NCI-H524 (cell line): ENCODE measurements around the gene GRIPAP1.
"Not testable (repeated sequence)": the region's sequence is repeated elsewhere in the genome, so short reads cannot be mapped to it uniquely, and the experiment has no call there.

Source experiments
- DNase-seq, 2 experiments: peaks; one replicate each; lab custom pipeline; 2025; lab: John Stamatoyannopoulos, UW

The GRIPAP1 gene

DNA sequence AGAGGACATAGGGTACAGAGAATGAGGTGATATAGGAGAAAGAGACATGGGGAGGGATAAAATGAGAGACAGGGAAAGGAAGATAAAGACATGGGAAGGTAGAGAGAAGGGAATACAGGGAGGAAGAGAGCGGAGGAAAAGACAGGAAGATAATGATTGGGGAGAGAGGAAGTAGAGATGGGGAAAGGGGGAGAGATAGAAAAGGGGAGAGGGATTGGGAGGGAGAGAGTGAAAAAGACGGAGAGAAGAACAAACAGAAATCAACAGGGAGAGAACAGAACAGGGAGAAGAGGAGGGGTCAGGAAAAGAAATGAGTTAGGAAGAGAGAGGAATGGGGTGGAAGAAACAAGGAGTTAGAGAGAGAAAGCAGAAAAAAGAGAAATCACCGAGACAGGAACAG is 4.6 kb downstream of the GRIPAP1 start:
- no peak for DNase-seq

DNA sequence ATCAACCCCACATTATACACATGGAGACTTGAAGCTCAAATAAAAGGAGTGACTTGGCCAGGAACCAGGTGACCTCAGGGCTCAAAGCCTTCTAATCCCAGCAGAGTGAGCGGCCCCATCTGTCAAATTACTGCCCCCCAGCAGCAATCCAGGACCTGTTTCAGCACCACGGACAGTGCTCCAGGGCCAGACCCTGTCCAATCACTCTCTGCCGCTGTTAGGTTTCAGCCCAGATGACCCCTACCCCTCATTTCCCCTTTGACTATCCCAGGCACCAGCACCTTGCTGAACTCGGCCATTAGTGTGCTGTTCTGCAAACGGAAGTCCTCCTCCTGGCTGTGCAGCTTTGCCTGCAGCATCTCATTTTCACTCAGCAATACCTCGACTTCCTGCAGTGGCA is 5.1 kb downstream of the GRIPAP1 start:
- peak in 1 of 2 experiments; percentile 30 for DNase-seq

DNA sequence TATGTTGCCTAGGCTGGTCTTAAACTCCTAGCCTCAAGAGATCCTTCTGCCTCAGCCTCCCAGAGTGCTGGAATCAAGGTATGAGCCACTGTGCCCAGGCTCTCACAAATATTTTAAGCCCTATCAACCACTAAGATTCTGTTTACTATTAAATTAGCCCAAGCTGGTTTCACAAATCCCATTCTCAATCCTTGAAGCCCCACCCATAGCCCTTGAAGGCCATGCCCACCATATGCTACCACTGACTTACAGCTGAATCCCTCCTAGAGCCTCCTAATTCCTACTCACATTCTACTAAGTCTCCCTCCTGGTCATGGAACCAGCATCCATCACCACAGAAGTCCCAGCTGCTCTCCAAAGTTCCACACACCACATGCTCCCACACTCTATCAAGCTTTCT is 9.7 kb downstream of the GRIPAP1 start:
- DNase-seq: peak; percentile 81 to 92

DNA sequence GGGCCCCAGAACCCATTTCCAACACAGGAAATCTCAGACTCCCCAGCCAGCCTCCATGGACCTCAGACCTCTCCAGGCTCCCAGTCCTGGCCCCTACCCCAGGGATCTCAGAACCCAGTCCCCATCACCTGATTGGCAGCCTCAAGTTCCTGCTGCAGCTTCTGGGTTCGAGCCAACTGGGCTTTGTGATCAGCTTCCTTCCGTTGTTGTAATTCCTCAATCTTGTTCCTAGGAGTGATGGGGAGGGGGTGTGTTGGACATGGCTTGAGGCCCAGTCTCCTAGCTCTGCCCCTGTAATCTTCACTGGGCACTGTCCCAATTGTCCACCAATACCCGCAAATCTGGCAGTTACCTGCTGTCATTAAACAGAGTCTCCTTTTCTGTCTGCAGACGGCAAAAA is 12.6 kb downstream of the GRIPAP1 start:
- DNase-seq: no peak

DNA sequence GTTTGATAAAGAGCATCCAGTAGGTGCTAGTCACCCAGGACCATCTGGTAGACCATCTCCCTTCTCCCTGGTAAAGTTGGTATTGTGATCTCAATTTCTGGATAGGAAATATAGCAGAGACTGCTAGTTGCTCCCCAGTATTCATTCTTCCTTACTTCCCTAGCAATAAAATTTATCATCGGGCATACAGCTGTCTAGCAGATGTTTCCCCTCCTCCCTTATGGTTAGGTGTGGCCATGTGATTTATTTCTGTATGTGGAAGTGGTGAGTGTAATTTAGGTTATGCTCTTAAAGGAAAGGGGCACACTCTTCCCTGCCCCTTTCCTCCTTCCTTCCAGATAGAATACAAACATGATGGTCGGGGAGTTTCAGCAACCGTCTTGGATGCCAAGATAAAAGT is 18.2 kb downstream of the GRIPAP1 start:
- DNase-seq: no peak

DNA sequence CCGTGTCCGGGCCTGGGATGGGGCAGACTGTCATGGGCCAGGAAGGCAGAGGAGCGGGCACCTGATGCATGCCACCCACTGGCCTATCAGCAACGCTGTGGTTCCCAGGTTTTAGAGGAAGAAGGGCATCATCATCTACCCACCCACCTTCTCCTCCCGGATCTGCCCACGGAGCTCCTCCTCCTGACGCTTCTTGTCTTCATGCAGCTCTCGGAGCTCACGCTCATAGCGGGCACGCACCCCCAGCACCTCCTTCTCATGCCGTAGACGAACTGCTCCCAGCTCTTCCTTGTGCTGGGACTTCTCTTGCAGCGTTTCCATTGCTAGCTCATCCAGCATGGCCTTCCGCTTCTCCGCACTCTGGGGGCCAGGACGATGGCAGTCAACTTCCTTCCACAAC is 19.0 kb downstream of the GRIPAP1 start:
- no peak for DNase-seq

DNA sequence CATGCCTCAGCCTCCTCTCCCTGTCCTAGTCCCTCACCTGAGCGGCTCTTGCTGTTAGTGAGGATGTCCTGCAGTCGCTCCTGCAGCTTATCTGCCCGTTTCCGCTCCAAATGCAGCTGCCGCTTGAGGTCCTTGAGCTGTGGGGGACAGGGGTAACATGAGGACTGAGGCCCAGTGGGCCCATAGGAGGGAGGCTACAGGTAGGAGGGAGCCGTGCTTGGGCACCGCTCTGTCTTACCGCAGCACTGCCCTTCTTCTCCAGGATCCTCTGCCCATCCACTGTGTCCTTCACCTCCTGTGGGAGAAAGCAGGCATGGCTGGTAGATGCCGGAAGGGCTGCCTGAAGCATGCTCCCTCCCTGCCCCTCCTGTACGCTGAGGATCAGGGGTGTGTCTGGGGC is 20.9 kb downstream of the GRIPAP1 start:
- no peak for DNase-seq

DNA sequence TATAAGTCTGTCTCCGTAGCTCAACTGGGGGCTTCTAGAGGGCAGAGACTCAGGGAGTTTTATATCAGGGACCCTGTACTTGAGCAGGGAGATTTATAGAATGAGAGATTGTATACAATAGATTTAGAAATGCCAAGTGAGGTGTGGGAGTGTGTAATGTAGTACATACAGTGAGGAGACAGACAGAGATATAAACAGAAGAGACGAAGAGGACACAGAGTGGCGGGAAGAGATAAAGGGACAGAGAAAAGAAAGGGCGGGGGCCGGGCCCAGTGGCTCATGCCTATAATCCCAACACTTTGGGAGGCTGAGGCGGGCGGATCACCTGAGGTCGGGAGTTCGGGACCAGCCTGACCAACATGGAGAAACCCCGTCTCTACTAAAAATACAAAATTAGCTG is 21.7 kb downstream of the GRIPAP1 start:
- DNase-seq: not testable (repeated sequence)

DNA sequence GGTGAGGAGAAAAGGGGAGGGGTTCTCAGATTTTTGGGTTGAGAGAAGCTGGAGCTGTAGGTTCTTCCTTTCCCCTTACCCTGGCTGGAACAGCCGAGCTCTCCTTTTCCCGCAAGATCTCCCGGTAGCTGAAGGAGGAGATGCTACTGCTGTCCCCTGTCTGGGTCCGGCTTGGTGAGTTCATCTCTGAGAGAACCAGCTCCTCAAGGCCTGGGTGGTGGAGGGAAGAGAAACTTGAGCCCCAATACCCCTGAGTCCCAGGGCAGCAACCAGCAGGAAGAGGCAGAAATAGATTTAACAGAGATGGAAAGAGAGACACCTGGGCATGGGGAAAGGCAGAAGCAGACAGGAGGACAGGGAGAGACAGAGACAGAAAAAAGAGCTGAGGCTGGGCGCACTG is 23.8 kb downstream of the GRIPAP1 start:
- no peak for DNase-seq

DNA sequence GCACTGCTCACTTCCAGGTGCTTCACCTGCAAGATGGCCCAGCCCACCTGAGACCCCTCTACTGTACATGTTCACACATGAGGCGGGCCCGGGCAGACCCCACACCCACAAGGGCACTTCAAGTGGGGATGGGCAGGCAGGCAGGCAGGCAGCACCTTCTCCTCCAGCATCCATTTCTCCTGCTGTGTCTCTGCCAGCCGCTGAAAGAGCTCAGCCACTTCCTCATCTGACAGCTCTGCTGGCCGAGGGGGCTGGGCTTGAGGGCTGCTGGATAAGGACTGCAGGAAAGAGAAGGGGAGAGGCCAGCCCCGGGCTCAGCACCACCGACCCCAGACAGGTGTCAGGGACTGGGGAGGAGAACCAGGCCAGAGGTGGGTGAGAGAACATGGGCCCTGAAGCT is 26.0 kb downstream of the GRIPAP1 start:
- DNase-seq: no peak

DNA sequence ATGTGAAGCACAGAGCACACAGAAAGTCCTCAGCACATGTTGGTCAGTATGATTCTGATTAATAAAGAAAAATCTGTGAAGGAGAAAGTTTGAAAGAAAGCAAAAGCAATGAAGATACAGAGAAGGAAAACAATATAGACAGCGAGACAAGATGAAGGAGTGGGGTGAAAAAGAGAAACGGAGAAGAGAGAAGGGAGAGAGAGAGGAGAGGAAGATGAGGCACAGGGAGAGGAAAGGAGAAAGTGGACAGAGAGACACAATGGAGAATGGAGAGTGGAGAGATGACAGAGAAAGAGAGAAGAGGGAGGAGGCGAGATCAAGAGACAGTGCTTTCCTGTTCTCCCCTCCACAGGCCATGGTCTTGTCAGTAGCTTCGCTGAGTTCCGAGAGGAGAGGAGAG is 26.5 kb downstream of the GRIPAP1 start:
- no peak for DNase-seq

DNA sequence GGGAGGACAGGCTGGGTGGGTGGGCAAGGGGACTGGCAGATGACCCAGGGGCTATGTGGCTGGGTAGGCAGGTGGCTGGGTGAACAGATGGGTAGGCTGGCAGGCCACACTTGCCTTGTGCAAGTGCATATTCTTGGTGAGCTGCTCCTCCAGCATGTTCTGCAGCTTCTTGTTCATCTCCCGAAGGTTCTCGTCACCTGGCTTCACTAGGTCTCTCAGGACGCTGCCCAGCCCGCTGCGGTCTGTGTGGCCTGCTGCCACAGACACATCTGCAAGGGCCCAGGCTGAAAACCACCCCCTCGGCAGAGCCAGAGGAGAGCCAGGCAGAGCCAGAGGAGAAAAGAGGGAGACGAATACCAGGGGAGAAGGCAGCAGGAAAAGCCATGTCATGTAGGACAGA is 27.0 kb downstream of the GRIPAP1 start:
- no peak for DNase-seq

DNA sequence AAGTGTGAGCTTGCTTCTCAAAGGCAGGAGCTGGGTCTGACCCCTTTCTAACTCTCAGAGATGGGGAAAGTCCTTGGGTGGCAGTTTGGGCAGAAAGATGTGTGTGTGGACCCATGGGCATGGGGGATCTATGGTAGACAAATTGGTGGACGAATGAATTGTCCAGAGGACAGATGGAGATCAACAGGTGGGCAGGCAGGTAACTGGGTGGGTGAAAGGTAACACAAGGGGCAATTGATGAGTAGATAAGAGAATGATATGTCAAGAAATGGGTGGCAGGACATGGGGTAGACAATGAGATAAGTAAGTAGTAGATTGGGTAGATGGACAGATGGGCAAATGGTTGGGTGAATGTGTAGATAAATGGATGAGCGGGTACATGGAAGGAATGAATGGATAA is 27.5 kb downstream of the GRIPAP1 start:
- no peak for DNase-seq

DNA sequence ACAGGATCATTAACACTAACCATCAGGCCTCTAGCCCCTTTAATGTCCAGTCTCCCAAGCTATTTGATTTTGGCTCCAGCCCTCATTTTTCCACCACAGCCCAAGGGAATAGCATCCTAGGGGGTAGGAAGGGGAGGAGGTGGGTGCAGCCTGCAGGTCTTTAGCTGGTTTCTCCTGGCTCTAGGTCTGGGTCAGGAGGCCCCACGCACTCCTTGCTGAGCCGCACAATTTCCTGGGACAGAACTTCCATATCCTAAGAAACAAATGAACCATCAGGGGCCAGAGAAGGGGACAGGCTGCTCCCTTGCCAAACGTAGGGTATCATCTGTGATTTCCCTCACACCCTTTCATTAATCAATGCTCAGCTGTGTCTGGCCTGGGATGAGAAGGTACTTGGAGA is 28.0 kb downstream of the GRIPAP1 start:
- DNase-seq: no peak

DNA sequence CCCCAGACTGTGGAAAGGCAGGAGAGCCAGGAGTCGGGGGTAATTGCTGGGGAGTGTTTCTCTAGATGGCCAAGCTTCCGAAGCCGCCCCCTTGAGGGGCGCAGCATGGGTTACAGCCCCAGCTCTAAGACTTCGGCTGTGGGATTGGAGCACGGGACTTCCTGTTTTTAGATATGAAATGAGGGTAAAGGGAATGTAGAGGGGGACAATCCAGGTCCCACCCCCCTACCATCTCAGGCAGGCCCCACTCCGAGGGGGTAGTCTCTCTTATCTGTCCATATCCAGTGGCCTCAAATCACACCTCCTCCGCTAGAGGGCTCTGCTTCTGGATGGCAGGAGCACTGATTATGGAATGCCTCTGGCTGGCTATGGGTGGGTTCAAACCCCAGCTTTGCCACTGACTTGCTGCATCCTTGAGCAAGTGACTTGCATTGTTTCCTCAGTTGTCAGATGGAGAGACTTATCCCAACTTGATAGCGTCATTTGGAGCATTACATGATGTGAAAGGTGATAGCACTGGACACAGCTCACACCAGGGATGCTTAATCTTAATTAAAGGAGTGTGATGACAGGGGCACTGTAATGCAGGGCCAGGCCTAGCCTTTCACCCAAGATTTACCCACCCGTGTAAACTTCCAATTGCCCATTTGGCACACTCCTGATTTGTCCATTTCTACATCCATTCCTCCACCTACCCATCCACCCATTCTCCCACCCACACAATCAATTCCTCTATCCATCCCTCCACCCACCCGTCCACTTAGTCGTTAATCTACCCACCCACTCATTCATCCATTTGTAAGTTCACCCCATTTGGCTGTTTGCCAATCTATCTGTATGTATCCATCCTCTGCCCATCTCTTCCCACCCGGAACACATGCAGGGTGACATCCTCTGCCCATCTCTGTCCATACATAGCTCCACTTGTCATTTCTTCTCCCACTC is 29.6 kb downstream of the GRIPAP1 start:
- DNase-seq: peak in 1 of 2 experiments; percentile 57

DNA sequence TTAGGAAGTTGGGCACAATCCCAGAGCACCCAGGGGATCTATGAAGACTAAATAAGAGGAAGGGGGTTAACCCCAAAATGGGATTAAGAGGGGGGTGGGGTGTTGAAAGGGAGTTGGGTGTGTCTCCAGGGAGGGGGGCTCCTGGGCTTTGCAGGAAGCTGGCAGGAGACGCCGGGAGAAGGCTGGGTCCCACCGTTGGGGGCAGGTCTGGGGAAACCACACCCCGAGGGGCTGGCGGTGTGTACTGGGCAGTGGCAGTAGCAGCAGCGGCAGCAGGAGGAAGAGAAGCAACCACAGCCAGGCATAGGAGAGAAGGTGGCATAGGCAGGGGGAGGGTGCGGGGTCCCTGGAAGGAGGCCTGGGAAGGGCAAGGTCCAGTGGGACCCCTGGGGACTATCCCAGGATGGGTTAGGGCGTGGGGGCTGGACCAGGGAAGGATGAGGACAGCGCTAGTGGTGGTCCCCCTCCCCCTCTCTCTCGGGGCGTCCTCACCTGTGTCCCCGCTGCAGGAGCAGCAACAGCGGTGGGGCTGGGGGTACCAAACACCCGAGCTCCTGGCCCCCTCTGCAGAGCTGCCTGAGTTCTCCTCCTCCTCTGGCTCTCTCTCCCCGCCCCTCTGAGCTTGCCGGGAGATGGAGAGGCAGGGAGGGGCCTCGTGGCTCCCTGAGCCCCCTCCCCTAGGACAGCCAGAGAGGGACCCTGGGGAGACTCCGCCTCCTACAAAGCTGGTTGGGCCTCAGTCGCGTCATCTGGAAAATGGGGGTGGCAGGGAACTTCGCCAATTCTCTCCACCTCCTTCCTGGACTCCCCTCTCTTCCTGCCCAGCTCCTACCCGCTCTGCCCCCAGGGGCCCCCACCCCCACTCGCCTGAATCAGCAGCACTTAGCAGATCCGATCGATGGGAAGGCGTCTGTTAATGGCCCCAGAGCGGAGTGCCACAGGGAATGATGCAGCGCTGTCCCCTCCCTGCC is 30.5 kb downstream of the GRIPAP1 start, which contains the start of gene KCND1:
TSS of gene KCND1 (minus strand) at position 596 of the 971 bp plus-strand sequence. CDS start 1,573 bp downstream, outside the sequence.
- DNase-seq: no peak

DNA sequence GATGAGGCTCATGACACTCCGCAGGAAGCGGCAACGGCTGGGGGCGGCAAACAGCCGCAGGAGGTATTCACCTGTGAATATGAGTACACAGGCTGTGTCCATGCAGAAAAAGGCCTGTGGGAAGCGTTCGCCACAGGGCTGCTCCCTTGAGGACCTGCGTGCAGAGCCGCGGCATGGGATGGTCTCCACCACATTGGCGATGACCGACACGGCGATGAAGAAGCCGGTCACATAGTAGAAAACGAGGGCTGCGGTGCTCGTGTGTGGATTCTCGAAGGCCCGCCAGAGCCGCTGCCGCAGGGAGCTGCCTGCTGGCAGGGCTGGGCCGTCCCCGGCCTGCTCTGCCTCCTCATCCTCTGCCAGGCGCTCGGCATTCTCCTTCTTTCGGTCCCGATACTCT is 32.6 kb downstream of the GRIPAP1 start:
- DNase-seq: no peak

DNA sequence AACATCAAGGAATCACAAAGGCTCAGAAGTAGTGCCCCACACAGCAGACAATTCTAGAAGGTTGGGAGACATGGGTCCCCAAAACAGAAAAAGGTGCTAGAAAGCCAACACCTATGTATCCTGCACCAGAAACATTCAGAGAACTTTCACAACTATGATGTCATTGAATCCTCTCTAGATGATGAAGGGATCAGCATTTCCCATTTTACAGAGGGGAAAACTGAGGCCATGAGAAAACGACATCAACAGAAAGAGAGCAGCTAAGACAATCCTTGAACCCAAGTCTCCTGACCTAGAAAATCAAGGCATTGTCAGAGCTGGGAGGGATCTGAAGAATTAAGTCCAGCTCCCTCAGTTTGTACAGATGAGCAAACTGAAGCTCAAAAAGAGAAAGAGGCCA is 33.7 kb downstream of the GRIPAP1 start:
- DNase-seq: no peak

DNA sequence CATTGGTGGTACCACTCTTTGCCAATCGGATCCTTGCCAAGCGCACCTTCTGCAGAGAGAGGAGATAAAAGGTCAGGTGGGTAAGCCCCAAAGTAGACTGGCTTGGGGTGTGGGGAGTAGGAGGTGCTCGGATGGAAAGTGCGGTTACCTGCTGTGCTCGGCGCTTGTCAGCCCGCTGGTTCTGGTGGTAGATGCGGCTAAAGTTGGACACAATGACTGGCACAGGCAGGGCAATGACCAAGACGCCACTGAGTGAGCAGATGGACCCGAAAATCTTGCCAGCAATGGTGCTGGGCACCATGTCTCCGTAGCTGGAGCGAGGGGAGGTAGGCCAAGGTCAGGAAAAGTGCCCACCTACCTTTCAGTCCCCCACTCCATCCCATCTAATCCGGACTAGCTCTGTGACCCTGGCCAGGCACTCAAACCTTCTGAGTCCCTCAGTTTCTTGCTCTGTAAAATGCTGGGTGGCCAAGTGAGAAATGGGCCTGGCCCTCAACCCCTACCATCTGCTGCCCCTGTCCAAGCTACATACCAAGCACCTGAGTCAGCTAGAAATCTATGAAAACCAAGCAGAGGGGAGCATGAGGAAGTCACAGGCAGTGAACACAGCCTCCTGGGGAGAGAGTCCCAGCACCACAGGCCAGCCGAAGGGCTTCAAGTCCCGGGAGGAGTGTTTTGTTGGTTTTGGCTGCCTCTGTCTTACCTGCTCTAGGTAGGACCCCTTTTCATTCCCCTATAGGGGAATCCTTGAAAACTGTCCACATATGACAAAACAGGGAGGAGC is 35.1 kb downstream of the GRIPAP1 start:
- DNase-seq: no peak

DNA sequence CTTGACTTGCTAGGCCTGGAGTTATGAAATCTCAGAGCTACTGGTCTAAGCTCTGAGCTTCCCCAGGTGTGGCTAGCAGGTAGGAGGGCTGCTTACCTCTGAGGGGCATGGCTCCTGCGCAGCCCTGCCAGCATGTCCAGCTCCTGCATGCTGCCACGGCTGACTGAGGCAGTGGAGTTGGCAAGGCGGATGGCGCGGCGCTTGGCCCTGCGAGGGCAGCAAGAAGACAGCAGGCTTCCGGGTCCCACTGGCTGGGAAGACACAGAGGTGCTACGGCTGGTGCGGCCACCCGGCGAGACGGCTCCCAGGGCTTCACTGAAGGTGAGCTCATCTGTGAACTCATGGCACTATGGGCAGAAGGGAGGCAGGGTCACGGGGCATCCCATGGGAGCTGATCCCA is 36.1 kb downstream of the GRIPAP1 start:
- no peak for DNase-seq

DNA sequence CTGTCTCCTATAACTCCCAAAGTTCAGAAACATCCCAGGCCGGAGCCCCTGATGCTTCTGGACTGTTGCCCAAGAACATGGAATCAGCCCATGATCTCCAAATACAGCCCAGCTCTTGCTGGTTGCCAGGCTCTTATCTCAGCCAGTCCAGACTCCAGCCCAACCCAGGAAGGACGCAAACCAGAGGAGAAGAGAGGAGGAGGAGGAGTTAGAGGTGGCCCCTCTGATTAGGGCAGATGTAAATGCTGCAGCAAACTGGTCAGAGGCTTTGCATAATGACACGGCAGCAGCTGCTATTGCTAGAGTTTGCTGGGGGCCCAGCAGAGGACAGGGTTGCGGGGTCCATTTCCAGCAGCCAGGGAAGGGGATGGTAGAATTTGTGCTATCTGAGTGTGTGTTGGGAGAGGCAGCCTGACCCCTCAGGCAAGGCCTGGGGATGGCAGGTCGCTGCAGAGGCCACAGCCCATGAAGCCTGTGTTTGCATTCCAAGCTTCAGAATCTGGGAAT is 40.4 kb downstream of the GRIPAP1 start:
- no peak for DNase-seq

DNA sequence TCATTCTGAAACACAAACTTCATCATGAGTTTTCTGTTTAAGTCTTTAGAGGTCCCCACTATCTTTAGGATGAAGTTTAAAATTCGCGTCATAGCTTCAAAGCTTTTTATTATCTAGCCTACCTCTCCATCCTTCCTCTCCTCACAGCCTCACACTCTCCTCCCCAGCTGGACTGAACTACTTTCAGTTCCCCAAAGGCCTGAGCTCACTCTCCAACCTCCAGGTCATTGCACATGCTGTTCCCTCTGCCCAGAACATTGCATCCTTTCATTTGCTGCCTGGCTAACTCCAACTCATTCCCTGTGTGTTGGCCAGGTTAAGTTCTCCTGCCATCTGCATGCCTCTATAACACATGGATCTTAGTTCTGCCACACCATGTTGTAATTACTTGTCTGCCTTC is 41.8 kb downstream of the GRIPAP1 start:
- no peak for DNase-seq
